A673 (cell line): Measurements from ENCODE around the gene KMT2C.

ENCODE experiments used
- CTCF ChIP-seq: fragments of 300-800, 200-600 bp; sonication (generic); conservative IDR thresholded peaks from 2 replicates; pipeline ENCODE4 v1.5.1; 2017; ENCODE audit warnings: low read depth, mild to moderate bottlenecking, antibody characterized with exemption, low read length, moderate library complexity, mixed read lengths
- EZH2 ChIP-seq: fragments of 200-600 bp; sonication (generic); IDR thresholded peaks from 2 replicates; pipeline ENCODE4 v1.6.1; 2017; ENCODE audit warnings: borderline replicate concordance, low read depth, mild to moderate bottlenecking, mixed read lengths, antibody characterized with exemption, low read length; ENCODE audit not compliant: poor library complexity, severe bottlenecking

- TF ChIP-seq CTCF (no peak), EZH2 (no peak)
Measured at GRCh38 chr7:152370297-152370696, 65.5 kb downstream of the KMT2C start.
